BLaER1 treated with 17β-estradiol and CSF1 and Interleukin-3, amounts not matched to agents 10 nM and 100 nM (cell line): ENCODE data around the gene PIM3.
A peak's percentile ranks its signal among the peaks of the same experiment; 100 is the strongest.

Source experiments
- H3K27ac ChIP-seq, 11 experiments: shearing (Covaris generic); formaldehyde crosslinking; 2 replicates each; pipeline ENCODE4 v1.8.1; 2022
- H3K27me3 ChIP-seq, 11 experiments: shearing (Covaris generic); formaldehyde crosslinking; 2 replicates each; pipeline ENCODE4 v1.8.1; 2022
- H3K36me3 ChIP-seq, 11 experiments: shearing (Covaris generic); formaldehyde crosslinking; 2 replicates each; pipeline ENCODE4 v1.8.1; 2022
- H3K4me1 ChIP-seq, 10 experiments: shearing (Covaris generic); formaldehyde crosslinking; 2 replicates each; pipeline ENCODE4 v1.8.1; 2022
- H3K4me2 ChIP-seq, 11 experiments: shearing (Covaris generic); formaldehyde crosslinking; 2 replicates each; pipeline ENCODE4 v1.8.1; 2022
- H3K4me3 ChIP-seq, 10 experiments: shearing (Covaris generic); formaldehyde crosslinking; 2 replicates each; pipeline ENCODE4 v1.8.1; 2022
- H3K9ac ChIP-seq, 11 experiments: shearing (Covaris generic); formaldehyde crosslinking; 2 replicates each; pipeline ENCODE4 v1.8.1; 2022
- H3K9me3 ChIP-seq, 11 experiments: shearing (Covaris generic); formaldehyde crosslinking; replicated peaks in 1 of 11; 2 replicates each; pipeline ENCODE4 v1.8.1; 2022
- H4K20me1 ChIP-seq, 11 experiments: shearing (Covaris generic); formaldehyde crosslinking; 2 replicates each; pipeline ENCODE4 v1.8.1; 2022
- Cebpa-rat ChIP-seq, 11 experiments: shearing (Covaris generic); IDR thresholded peaks; 2 replicates each; pipeline ENCODE4 v1.8.1; 2022

Gene PIM3

DNA sequence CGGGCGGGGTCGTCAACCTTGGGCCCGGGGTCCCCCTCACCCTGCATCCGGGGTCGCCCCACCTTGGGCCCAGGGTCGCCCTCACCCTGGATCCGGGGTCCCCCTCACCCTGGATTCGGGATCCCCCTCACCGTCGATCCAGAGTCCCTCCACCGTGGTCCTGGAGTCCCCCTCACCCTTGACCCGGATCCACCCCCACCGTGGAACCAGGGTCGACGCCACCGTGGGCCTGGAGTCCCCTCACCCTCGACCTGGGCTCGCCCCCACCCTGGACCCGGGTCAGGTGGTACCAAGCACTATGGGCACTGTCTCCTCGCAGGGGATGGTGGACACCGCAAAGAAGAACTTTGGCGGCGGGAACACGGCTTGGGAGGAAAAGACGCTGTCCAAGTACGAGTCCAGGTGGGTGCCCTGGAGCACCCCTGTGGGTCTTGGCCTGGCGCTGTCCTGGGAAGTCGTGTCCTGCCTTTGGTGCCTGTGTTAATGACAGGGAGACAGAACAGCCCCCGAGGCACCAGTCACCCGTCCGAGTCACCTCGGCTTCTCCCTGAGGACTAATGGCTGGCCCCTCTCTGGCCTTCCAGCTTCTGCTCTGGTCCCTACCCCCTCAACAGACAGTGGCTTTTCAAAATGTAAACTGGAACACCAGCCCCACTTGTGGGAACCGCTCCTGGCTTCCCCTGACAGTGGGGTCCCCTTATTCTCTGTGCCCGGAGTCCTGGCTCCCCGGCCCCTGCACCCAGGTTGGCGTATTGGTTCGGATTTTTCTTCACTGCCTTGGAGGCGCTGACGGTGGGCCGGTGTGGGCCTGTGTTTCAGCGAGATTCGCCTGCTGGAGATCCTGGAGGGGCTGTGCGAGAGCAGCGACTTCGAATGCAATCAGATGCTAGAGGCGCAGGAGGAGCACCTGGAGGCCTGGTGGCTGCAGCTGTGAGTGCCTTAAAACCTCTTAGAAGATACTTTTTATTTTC lies 41.4 kb upstream of the PIM3 start:
- Histone ChIP-seq H3K36me3 (peaks cover 18 to 40% (median 25%) of the 10 kb centered on the region in 11 experiments), H4K20me1 (peaks cover 4 to 57% (median 15%) of the 10 kb centered on the region in 11 experiments; a peak in 14 of 22 replicates), H3K9me3 (no peaks in the 10 kb centered on the region), H3K4me3 (peak overlapping the region; percentile 73 to 97 (median 90)), H3K27ac (peak overlapping the region; percentile 74 to 93 (median 88); a peak in 21 of 22 replicates), H3K9ac (peak overlapping the region; percentile 85 to 98 (median 91)), H3K27me3 (no peaks in the 10 kb centered on the region), H3K4me1 (peaks cover 38 to 69% (median 66%) of the 10 kb centered on the region in 10 experiments), H3K4me2 (peak overlapping the region; percentile 92 to 99 (median 95))
- no peak for TF ChIP-seq Cebpa-rat (IDR thresholded peaks at IDR 0.05)

DNA sequence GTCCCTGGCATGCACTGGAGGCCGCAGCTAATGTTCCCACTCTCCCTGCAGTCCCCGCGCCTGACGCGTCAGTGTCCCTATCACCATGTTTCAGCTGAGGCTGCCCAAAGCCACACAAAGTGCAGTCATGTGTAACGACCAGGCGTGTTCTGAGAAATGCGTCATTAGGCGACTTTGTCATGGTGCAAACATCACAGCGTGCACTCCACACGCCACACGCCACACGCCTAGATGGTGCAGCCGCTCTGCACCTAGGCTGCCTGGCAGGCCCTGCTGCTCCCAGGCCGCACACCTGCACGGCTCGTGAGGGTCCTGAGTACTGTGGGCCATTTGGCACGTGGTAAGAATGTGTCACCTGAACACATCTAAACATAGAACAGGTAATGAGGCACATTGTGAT lies 39.7 kb upstream of the PIM3 start:
- Histone ChIP-seq H3K4me2 (peak overlapping the region in 10 of 11 experiments; percentile 92 to 99 (median 95); a peak in 12 of 22 replicates), H3K4me3 (no peak overlapping the region), H3K4me1 (peaks cover 54 to 86% (median 83%) of the 10 kb centered on the region in 10 experiments), H3K9me3 (no peaks in the 10 kb centered on the region), H3K27me3 (no peaks in the 10 kb centered on the region), H3K27ac (no peak overlapping the region), H4K20me1 (peaks cover 0 to 45% (median 6%) of the 10 kb centered on the region in 11 experiments; a peak in 10 of 22 replicates), H3K36me3 (peaks cover 13 to 34% (median 20%) of the 10 kb centered on the region in 11 experiments; a peak in 18 of 22 replicates), H3K9ac (peak overlapping the region in 2 of 11 experiments; percentile 85 to 96; a peak in 2 of 22 replicates)
- no peak for TF ChIP-seq Cebpa-rat (IDR thresholded peaks at IDR 0.05)

DNA sequence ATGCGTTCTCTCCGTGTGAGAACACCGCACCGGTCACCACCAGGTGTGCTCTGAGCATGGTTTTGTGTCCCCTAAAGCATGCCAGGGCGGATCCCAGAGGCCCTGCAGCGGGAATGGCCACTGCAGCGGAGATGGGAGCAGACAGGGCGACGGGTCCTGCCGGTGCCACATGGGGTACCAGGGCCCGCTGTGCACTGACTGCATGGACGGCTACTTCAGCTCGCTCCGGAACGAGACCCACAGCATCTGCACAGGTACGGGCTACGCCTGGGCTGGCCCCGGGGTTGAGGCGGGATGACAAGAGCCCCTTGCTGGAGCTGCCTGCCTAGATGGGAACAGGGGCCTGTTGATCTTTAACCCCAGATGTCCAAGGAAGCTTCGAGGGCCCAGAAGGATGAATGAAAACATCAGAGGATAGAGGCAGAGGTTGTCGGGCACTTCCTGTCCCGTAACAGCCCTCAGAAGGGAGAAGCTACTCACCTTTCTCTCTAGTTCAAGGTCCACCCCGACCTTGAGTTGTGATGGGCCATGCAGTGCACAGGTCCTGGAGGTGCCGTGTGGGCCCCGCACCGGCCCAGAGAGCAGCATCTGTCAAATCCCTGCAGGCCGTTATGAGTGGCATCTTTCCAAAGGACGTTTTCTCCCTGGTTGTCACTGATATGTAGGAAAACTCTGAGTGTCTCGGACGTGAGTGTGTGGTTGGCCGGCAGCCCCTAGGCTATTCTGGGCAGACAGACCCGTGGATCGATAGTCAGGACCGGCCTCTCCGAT lies 38.9 kb upstream of the PIM3 start:
- H3K4me1 ChIP-seq: peaks cover 59 to 87% (median 86%) of the 10 kb centered on the region in 10 experiments
- no peak for TF ChIP-seq Cebpa-rat (IDR thresholded peaks at IDR 0.05)
- peaks cover 13 to 34% (median 20%) of the 10 kb centered on the region in 11 experiments; a peak in 18 of 22 replicates for H3K36me3 ChIP-seq

DNA sequence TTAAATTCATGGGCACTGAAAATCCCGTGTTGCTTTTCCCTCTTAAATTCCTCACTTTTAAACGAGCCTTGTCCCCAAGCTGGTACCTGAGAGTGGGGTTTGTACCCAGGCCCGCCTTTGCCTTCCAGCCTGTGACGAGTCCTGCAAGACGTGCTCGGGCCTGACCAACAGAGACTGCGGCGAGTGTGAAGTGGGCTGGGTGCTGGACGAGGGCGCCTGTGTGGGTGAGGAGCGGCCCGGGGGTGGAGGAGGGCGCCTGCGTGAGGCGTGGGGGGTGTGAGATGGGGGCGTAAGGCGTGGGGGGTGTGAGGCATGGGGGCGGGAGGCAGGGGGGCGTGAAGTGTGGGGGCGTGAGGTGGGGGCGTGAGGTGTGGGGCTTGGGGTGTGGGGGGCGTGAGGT lies 38.1 kb upstream of the PIM3 start:
- H3K4me2 ChIP-seq: peak overlapping the region in 9 of 11 experiments; percentile 18 to 95 (median 92); a peak in 10 of 22 replicates
- peaks cover 13 to 36% (median 20%) of the 10 kb centered on the region in 11 experiments; a peak in 18 of 22 replicates for H3K36me3 ChIP-seq
- no peak overlapping the region for H3K4me3 ChIP-seq
- peaks cover 0 to 52% (median 0%) of the 10 kb centered on the region in 11 experiments; a peak in 7 of 22 replicates for H4K20me1 ChIP-seq
- peaks cover 52 to 86% (median 85%) of the 10 kb centered on the region in 10 experiments for H3K4me1 ChIP-seq
- TF ChIP-seq Cebpa-rat (IDR thresholded peaks at IDR 0.05): no peak
- H3K27ac ChIP-seq: peak overlapping the region in 2 of 11 experiments; percentile 13 to 22; a peak in 4 of 22 replicates
- H3K27me3 ChIP-seq: no peaks in the 10 kb centered on the region
- H3K9ac ChIP-seq: peak overlapping the region in 4 of 11 experiments; percentile 3 to 54 (median 32); a peak in 2 of 22 replicates
- H3K9me3 ChIP-seq: no peaks in the 10 kb centered on the region

More for the DNA sequence above, 38.9 kb upstream of the PIM3 start:
- H3K9me3 ChIP-seq: no peaks in the 10 kb centered on the region
- peak overlapping the region in 4 of 11 experiments; percentile 3 to 54 (median 32); a peak in 3 of 22 replicates for H3K9ac ChIP-seq
- H3K27ac ChIP-seq: peak overlapping the region in 1 of 11 experiments; percentile 22; a peak in 4 of 22 replicates
- H3K4me2 ChIP-seq: peak overlapping the region in 9 of 11 experiments; percentile 20 to 99 (median 93); a peak in 14 of 22 replicates
- H3K4me3 ChIP-seq: no peak overlapping the region
- H3K27me3 ChIP-seq: no peaks in the 10 kb centered on the region
- peaks cover 0 to 45% (median 2%) of the 10 kb centered on the region in 11 experiments; a peak in 9 of 22 replicates for H4K20me1 ChIP-seq

DNA sequence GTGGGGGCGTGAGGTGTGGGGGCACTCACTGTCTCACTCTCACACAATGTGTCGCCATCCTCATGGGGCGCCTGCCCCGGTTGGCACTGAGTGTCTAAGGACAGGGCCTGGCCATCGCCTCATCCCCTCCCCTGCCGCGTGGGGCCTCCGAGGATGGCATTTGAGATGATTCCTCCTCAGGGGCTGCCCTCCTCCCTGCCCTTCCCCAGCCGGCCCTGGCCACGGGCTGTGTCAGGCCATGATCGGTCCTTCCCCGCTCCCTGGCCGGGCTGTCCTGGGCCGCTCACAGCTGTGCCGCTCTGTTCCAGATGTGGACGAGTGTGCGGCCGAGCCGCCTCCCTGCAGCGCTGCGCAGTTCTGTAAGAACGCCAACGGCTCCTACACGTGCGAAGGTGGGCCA lies 37.6 kb upstream of the PIM3 start:
- Histone ChIP-seq H3K9ac (peak overlapping the region in 10 of 11 experiments; percentile 12 to 78 (median 40); a peak in 12 of 22 replicates), H3K4me1 (peaks cover 52 to 87% (median 86%) of the 10 kb centered on the region in 10 experiments), H3K36me3 (peaks cover 13 to 41% (median 20%) of the 10 kb centered on the region in 11 experiments; a peak in 18 of 22 replicates), H3K27ac (peak overlapping the region in 6 of 11 experiments; percentile 47 to 78 (median 74); a peak in 12 of 22 replicates), H3K4me3 (peak overlapping the region in 1 of 10 experiments; percentile 19; a peak in 1 of 20 replicates), H3K4me2 (peak overlapping the region; percentile 77 to 96 (median 86)), H3K9me3 (no peaks in the 10 kb centered on the region), H3K27me3 (no peaks in the 10 kb centered on the region), H4K20me1 (peaks cover 0 to 57% (median 0%) of the 10 kb centered on the region in 11 experiments; a peak in 7 of 22 replicates)
- TF ChIP-seq Cebpa-rat (IDR thresholded peaks at IDR 0.05): no peak

DNA sequence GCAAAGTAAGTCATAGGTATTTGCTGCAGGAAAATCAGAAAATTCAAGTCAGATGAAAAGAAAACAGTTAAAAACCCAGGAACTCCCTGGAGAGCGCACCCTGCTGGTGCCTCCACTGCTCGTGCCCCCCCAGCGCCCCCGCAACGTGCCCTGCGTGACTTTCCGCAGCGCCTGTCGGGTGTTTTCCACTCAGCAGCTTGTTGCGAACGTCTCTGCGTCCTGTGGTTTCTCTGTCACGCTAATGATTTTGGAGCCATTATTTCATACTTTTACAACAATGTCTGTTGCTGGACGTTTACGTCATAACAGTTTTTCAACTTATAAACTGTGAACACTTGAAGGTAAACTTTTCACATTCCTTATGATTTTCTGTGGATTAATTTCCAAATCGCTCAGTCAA lies 37.1 kb upstream of the PIM3 start:
- Histone ChIP-seq H3K27me3 (no peaks in the 10 kb centered on the region), H3K4me1 (peaks cover 52 to 92% (median 91%) of the 10 kb centered on the region in 10 experiments), H4K20me1 (peaks cover 0 to 62% (median 0%) of the 10 kb centered on the region in 11 experiments; a peak in 7 of 22 replicates), H3K4me2 (peak overlapping the region; percentile 77 to 96 (median 86)), H3K9ac (peak overlapping the region in 9 of 11 experiments; percentile 0 to 78 (median 32); a peak in 11 of 22 replicates), H3K4me3 (no peak overlapping the region), H3K27ac (peak overlapping the region in 7 of 11 experiments; percentile 26 to 78 (median 72); a peak in 12 of 22 replicates), H3K36me3 (peaks cover 13 to 43% (median 20%) of the 10 kb centered on the region in 11 experiments; a peak in 18 of 22 replicates), H3K9me3 (no peaks in the 10 kb centered on the region)
- no peak for TF ChIP-seq Cebpa-rat (IDR thresholded peaks at IDR 0.05)

DNA sequence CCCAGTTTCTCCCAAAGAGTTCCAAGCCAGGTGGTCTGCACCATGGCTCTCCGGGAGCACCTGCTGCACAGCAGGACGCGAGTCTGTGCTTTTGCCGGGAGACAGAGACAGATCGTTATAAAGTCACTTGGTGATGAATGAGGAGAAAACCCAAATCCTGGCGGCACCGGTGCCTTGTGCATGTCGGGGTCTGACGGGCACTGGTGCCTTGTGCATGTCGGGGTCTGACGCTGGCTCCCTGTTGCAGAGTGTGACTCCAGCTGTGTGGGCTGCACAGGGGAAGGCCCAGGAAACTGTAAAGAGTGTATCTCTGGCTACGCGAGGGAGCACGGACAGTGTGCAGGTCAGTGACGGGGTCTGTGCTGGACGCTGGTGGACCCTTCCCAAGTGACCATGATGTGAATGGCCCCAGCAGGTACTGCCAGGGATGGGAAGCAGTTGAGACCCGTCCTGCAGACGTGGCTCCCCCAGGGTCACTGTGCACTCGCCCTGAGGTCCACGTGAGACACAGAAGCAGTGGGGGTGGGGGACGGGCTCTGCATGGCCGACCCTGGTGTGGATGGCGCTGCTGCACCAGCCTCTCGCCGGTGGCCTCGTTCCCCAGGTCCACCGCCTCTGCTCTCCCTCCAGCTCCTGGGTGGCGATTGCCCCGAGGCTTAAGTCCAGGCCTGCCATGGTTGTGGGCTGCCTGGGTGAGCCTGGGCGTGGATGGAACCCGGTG lies 36.3 kb upstream of the PIM3 start:
- Histone ChIP-seq H3K4me2 (peak overlapping the region; percentile 77 to 96 (median 86)), H4K20me1 (peaks cover 0 to 68% (median 0%) of the 10 kb centered on the region in 11 experiments; a peak in 7 of 22 replicates), H3K4me1 (peaks cover 48 to 94% (median 93%) of the 10 kb centered on the region in 10 experiments), H3K27ac (peak overlapping the region in 9 of 11 experiments; percentile 25 to 78 (median 61); a peak in 16 of 22 replicates), H3K36me3 (peaks cover 13 to 43% (median 20%) of the 10 kb centered on the region in 11 experiments; a peak in 18 of 22 replicates), H3K9ac (peak overlapping the region in 9 of 11 experiments; percentile 28 to 78 (median 59); a peak in 14 of 22 replicates), H3K4me3 (peak overlapping the region in 5 of 10 experiments; percentile 25 to 56 (median 46); a peak in 3 of 20 replicates), H3K27me3 (no peaks in the 10 kb centered on the region), H3K9me3 (no peaks in the 10 kb centered on the region)
- TF ChIP-seq Cebpa-rat (IDR thresholded peaks at IDR 0.05): no peak
